NCI-H146 treated with DMSO at 0.1 percent for 48 hours (cell line): ENCODE results near the gene ARMC7.
A peak's percentile ranks its signal among the peaks of the same experiment; 100 is the strongest.

ENCODE experiments used
- DNase-seq: peaks from one replicate; lab custom pipeline; 2025; ENCODE audit not compliant: unreplicated experiment; lab: John Stamatoyannopoulos, UW

ARMC7 gene

GRCh38 chr17:75077496-75078283 lies 32.1 kb upstream of the ARMC7 start:
- DNase-seq: peak; percentile 47

GRCh38 chr17:75078284-75079022 lies 31.3 kb upstream of the ARMC7 start:
- no peak for DNase-seq

DNA sequence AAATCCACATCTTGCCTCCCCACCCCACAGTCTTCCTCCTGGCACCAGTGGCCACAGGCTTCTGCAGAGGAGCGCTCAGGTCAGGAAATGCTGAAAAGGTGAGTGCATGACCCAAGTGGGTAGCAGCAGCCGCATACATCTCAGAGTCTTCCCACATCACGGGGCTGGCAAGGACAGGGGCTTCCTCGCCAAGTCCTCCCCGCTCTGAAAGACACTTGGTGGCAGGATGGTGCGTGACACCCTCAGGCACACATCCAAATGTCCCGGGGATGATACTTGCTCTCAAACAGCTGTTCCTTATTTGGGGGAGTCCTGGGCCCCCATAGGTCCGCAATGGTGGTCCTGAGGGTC lies 30.8 kb upstream of the ARMC7 start:
- no peak for DNase-seq

GRCh38 chr17:75081611-75082540 lies 27.9 kb upstream of the ARMC7 start:
- no peak for DNase-seq

GRCh38 chr17:75082683-75083082 lies 27.1 kb upstream of the ARMC7 start:
- DNase-seq: no peak

GRCh38 chr17:75084039-75084660 lies 25.6 kb upstream of the ARMC7 start:
- no peak for DNase-seq

DNA sequence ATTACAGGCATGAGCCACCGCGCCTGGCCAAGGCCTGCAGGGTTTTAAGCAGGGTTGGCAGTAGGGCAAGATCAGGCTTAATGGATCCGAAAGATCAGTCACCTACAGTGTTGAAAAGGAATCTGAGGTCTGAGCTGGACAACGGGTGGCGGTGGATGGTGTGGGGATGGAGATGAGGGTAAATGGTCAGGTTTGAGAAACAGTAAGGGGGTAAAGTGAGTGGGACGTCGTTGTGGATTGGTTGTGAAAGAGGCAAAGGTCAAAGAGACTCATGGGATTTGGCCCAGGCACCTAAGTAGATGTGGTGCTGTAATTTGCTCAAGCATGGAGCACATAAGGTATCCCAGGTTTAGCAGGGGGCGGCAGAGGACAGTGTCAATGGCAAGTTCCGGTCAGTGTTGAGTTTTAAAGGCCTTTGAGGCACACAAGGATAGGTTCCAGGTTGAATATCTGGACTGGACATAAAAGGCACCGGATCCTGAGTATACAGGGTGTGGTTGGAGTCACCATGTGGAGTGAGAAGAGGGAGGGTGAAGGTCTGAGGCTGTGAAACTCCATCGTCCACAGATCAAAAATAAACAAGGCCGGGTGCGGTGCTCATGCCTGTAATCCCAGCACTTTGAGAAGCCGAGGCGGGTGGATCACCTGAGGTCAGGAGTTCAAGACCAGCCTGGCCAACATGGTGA lies 23.1 kb upstream of the ARMC7 start:
- DNase-seq: no peak

GRCh38 chr17:75087182-75087557 lies 22.6 kb upstream of the ARMC7 start:
- no peak for DNase-seq

GRCh38 chr17:75087558-75088453 lies 22.0 kb upstream of the ARMC7 start, which contains the start of gene SLC16A5:
Gene SLC16A5 (plus strand): TSS chr17:75087954. CDS start chr17:75093637, 5,683 bp downstream.
- peak; percentile 42 for DNase-seq

DNA sequence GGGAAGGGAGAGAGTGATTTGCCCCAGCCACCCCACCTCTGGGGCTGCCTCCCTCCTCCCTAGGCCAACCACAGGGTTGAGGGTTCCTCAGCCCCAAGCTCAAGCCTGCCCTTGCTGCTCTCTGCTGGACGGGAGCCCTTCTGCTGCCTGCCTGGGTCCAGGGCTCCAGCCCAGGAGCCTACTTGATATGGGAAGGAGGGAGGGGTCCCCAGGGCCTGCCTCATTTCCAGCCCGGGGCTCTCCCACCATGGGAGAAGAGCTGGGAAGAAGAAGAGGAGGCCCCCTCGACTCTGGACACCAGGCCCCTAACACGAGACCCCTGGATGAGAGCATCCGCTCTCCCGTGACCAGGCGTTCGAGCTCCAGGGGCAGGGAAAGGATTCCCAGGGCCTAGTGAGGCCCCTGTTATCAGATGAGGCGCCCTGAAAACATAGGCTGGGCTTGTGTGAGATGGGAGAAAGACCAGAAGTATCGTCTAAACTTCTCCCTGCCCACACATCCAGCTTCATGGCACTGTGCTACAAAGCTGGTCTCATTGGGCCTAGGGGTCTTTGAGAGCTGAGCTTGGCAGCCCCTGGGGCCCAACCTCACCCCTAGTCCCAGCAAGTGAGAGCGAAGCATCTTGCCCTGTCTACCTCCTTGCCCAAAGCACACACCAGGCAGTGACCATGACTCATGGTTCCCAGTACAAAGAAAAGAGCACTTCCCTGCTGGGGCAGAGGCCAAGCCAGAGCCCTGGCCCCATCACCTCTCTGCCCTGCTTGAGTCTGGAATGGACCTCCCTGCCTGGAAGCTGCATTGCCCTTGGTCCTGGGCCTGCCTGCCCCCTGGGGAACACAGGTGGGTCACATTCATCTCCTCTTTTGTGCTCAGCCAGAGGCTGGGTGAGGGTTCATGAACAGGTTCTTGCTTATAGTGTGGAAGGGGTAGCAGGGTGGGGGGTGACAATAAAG lies 21.0 kb upstream of the ARMC7 start:
- no peak for DNase-seq

DNA sequence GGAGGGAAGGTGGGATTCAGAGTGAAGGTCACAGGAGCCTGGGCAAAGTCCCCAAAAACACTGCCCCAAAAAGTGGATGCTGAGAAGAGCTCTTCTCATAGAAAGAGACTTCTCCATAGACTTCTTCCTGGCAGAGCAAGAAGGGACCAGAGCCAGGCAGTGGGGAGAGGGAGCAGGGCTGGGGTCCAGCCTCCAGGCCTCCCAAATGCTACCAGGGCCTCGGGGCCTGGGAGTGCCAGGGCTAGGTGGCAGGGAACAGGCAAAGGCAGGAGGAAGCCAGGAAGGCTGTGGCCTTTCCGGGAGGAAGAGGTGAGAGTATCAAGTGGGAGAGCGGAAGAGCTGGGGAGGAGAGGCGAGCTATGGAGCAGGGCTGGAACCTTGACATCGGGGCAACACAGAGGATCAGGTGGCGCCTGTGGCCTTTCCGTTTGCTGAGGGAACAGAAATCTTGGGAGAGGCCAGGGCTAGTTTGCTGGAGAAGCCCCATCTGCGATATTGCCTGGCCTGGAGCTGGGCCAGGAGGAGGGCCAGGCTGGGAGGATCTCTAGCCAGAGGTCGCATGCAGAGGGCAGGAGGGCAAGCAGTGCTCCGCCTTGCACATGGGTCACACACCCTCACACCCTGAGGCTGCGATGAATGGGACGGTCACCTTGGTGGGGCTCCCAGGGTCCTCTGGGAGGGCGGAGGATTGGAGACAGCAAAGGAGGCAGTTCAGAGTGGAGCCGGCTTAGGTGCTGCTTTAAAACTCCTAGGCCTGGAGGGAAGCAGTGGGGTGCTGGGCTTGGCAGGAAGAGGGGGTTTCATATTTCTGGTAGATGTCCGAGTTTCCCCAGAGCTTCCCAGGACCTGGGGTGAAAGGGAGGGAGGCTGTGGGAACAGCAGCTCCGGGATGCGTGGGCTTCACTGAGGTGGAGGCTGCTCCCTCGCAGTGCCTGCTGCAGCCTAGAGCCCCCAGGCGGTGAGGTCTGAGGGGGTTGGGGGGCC lies 18.6 kb upstream of the ARMC7 start:
- DNase-seq: no peak

DNA sequence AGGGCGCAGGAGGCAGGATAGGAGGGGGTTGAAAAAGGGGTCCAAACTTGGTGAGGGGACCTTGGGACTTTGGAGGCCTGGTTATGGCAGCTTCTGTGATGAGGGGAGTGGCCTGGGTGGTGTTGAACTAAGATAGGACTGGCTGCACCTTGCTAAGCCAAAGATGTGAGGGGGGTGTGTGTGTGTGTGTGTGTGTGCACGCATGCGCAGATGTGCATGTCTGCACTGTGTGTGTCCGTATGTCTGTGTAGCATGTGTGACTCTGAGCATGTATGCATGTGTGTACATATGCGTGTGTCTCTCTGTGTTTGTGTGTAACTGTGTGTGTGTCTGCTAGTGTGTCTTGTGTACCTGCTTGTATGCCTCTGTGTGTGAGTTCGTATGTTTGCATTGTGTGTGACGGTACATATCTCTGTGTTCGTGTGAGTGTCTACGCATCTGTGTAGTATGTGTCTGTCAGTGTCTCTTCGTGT lies 17.9 kb upstream of the ARMC7 start:
- no peak for DNase-seq

DNA sequence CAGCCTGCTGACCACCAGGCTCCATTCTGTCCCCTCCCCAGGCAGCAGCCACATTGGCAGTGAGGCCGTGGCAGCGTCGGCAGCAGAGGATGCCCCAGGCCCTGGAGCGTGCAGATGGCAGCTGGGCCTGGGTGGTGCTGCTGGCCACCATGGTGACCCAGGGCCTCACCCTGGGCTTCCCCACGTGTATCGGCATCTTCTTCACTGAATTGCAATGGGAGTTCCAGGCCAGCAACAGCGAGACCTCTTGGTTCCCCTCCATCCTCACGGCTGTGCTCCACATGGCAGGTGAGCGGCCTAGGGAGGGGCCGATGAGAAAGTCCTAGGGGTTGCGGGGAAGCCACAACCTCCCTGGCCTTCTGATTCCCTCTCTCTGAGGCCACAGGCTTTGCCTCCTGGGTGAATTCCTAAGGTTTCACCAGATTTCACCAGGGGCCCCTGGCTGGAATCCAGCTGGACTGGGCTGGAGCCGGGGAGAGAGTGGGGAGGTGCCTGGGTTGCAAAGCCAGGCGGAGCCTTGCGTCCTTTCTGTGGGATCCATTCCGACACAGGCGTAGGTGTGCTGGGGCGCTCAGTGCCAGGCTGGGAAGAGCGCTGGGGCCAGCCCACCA lies 16.1 kb upstream of the ARMC7 start:
- no peak for DNase-seq

DNA sequence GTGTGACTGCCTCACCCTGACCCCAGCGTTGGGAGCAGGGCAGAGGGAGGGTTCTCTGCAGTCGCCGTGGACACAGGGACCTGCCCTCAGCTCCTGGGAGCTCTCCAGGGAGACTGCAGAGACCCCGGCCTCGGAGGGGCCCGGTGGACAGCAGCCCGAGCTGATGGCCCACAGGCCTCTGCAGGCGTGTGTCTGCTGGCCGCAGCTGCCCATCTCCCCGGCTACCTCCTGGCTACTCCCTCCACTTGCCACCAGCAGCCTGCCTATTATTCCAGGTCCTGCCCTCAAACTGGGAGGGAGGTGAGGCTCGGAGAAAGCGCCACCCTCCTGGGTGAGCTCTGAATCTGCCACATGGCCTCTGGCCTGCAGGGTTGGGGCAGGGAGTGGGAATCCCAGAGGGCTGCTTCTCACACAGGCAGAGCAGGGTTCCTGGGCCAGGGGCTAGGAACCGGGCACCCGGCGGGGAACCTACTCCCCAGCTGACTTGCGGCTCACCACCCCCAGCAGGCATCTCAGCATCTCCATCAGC lies 14.8 kb upstream of the ARMC7 start:
- no peak for DNase-seq

GRCh38 chr17:75096082-75096625 lies 13.6 kb upstream of the ARMC7 start:
- no peak for DNase-seq

GRCh38 chr17:75097865-75098264 lies 11.9 kb upstream of the ARMC7 start:
- no peak for DNase-seq
